Measurements from ENCODE around the gene FBXO21.

DNA sequence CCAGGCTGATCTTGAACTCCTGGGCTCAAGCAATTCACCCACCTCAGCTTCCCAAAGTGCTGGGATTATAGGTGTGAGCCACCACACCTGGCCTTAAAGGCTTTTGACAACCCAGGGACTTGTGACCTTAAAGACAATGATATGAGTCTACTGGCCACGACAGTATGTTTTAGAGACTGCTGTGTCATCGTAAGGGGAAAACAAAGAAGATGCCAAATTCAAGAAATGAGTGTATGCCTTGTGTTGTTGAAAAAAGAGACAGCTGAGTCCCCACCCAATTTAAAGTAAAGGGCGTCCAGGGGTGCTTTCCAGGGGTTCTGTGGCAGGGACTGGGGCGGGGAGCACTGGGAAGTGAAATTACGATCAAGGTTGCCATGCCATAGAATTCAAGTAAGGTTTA lies 26.4 kb upstream of the FBXO21 start:
- TF ChIP-seq EZH2 (IDR thresholded peaks at IDR 0.05; ENCODE audit: insufficient read depth, poor library complexity, severe bottlenecking): no peak
- no peak for TF ChIP-seq EZH2phosphoT487 (IDR thresholded peaks at IDR 0.05; ENCODE audit: insufficient read depth, low read depth)
